T-helper 2 cell treated with Interferon-gamma antibody and Interleukin-4, amounts not matched to agents 5 μg/mL and 100 μg/mL, for 36 hours (primary cell): ENCODE data around the gene BCAS3.

Source experiments
- DNase-seq: peaks from one replicate; pipeline ENCODE4 v3.0.0; 2021; ENCODE audit warnings: low spot score
- H3K27ac Mint-ChIP-seq: one replicate; pipeline ENCODE4 v1.8.0; 2021; ENCODE audit warnings: mild to moderate bottlenecking, mixed read lengths
- H3K27me3 Mint-ChIP-seq: one replicate; pipeline ENCODE4 v1.8.0; 2021; ENCODE audit warnings: low read depth, mixed read lengths
- H3K36me3 Mint-ChIP-seq: one replicate; pipeline ENCODE4 v1.8.0; 2021; ENCODE audit warnings: low read depth, mixed read lengths
- H3K4me1 Mint-ChIP-seq: one replicate; pipeline ENCODE4 v1.8.0; 2021; ENCODE audit warnings: low read depth, mixed read lengths
- H3K4me3 Mint-ChIP-seq: one replicate; pipeline ENCODE4 v1.8.0; 2022; ENCODE audit warnings: mild to moderate bottlenecking, moderate library complexity, mixed read lengths
- H3K9me3 Mint-ChIP-seq: one replicate; pipeline ENCODE4 v1.8.0; 2021; ENCODE audit warnings: mixed read lengths

The BCAS3 gene

DNA sequence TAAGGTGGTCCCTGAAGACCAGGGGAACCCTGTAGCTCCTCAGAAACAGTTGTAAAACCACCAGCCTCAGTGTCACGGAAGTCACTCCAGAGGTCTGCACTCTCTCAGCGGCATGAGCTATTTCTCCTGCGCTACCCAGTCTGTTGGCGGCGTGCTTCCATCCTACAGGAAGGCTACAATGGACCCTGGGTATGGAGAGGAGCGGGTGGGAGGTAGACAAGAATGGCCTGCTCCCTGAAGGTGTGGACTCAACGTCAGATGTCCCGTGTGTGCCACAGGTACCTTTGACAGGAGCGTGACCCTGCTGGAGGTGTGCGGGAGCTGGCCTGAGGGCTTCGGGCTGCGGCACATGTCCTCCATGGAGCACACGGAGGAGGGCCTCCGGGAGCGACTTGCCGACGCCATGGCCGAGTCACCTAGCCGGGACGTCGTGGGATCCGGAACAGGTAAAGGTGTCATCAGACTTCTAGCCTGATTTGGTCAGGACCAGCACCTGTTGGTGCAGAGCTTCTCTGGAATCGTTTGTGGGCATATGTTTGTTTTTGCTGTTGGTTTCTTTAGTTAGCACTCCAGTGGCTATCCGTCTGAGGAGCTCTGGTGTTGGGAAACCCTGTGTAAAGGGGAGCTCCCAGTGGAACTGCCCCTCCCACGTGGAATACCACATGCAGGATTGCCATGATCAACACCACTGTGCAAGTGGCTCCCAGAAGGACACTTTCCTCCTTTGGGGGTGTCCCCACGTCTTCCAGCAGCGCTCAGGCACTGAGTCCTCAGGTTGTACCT, 690.6 kb downstream of the BCAS3 start:
- H3K36me3 Mint-ChIP-seq: no peaks in the 10 kb centered on the region
- no peak overlapping the region for H3K4me3 Mint-ChIP-seq
- no peak overlapping the region for H3K27ac Mint-ChIP-seq
- H3K27me3 Mint-ChIP-seq: no peaks in the 10 kb centered on the region
- no peaks in the 10 kb centered on the region for H3K9me3 Mint-ChIP-seq
- no peaks in the 10 kb centered on the region for H3K4me1 Mint-ChIP-seq
- no peak for DNase-seq

DNA sequence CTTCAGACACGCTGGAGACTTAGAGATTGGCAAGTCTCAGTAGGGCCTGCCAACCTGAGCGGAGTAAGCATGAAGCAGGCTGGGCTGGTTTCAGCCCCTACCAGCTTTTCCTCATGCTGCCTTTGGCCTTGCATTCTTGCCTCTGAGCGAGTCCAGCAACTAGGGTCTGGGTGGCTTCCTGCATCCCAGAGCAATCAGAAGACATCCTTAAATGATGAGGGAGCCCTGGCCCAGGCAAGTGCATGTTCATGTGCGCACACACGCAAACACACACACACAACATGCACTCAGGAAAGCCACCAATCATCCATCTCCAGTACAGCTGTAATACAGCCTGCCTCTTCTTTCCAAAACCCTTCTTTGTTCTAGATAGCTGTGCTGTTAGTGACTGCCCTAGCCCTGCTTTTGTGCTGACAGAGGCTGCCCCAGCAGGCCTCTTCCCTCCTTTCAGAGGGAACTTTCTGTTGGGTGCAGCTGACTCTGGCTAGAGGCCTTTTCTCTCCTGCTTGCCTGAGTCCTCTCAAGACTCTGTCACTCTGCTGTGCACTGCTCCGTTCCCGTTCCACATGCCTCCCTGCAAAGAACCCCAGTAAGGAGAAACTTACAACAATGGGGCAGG, 691.3 kb downstream of the BCAS3 start:
- H3K9me3 Mint-ChIP-seq: no peaks in the 10 kb centered on the region
- no peaks in the 10 kb centered on the region for H3K36me3 Mint-ChIP-seq
- DNase-seq: no peak
- no peak overlapping the region for H3K27ac Mint-ChIP-seq
- no peaks in the 10 kb centered on the region for H3K4me1 Mint-ChIP-seq
- no peak overlapping the region for H3K4me3 Mint-ChIP-seq
- H3K27me3 Mint-ChIP-seq: no peaks in the 10 kb centered on the region

DNA sequence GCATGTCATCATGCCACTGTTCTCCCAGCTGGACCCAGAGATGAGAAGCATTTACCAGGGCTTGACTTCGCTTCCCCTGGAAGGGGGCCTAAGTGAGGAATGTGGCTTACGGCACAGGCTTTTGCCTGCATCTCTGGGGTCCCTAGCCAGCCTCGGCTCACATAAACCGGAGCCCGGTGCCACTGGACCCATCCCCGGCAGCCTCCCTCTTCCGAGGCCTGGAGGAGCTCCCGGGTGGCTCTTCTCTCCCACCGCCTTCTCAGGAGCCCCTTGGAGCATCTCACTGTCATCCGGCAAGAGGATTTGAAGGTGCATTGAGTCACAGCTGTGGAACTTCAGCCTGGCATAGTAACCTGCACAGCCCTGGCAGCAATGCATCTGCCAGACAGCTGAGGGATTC, 692.1 kb downstream of the BCAS3 start:
- DNase-seq: no peak
- no peak overlapping the region for H3K4me3 Mint-ChIP-seq
- no peaks in the 10 kb centered on the region for H3K4me1 Mint-ChIP-seq
- no peak overlapping the region for H3K27ac Mint-ChIP-seq
- H3K9me3 Mint-ChIP-seq: no peaks in the 10 kb centered on the region
- H3K36me3 Mint-ChIP-seq: no peaks in the 10 kb centered on the region
- no peaks in the 10 kb centered on the region for H3K27me3 Mint-ChIP-seq

GRCh38 chr17:61371179-61371578, 693.5 kb downstream of the BCAS3 start:
- no peaks in the 10 kb centered on the region for H3K4me1 Mint-ChIP-seq
- no peak for DNase-seq
- no peak overlapping the region for H3K4me3 Mint-ChIP-seq
- no peak overlapping the region for H3K27ac Mint-ChIP-seq
- H3K27me3 Mint-ChIP-seq: no peaks in the 10 kb centered on the region
- no peaks in the 10 kb centered on the region for H3K9me3 Mint-ChIP-seq
- H3K36me3 Mint-ChIP-seq: no peaks in the 10 kb centered on the region

DNA sequence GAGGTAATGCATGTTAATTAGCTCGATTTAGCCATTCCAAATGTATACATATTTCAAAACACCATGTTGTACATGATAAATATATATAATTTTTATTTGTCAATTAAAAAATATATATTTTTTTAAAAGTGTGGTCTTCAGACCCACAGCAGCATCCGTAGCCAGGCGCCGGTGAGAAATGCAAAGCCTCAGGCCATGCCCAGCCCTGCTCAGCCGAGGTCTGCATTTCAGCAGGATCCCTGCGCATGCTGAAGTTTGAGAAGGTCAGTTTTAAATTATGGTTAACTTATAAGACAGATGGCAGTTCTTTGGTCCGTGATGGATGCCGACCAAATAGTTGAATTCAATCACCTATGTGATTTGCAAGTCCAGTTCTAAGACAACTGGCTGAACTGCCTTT, 694.0 kb downstream of the BCAS3 start:
- no peaks in the 10 kb centered on the region for H3K9me3 Mint-ChIP-seq
- no peak for DNase-seq
- no peaks in the 10 kb centered on the region for H3K4me1 Mint-ChIP-seq
- no peaks in the 10 kb centered on the region for H3K36me3 Mint-ChIP-seq
- no peak overlapping the region for H3K27ac Mint-ChIP-seq
- H3K27me3 Mint-ChIP-seq: no peaks in the 10 kb centered on the region
- H3K4me3 Mint-ChIP-seq: no peak overlapping the region

- H3K27ac Mint-ChIP-seq: no peak overlapping the region
- H3K4me3 Mint-ChIP-seq: no peak overlapping the region
- no peaks in the 10 kb centered on the region for H3K36me3 Mint-ChIP-seq
- H3K9me3 Mint-ChIP-seq: no peaks in the 10 kb centered on the region
- DNase-seq: no peak
- no peaks in the 10 kb centered on the region for H3K4me1 Mint-ChIP-seq
- H3K27me3 Mint-ChIP-seq: no peaks in the 10 kb centered on the region
Measured at GRCh38 chr17:61372436-61372835, 694.8 kb downstream of the BCAS3 start.

DNA sequence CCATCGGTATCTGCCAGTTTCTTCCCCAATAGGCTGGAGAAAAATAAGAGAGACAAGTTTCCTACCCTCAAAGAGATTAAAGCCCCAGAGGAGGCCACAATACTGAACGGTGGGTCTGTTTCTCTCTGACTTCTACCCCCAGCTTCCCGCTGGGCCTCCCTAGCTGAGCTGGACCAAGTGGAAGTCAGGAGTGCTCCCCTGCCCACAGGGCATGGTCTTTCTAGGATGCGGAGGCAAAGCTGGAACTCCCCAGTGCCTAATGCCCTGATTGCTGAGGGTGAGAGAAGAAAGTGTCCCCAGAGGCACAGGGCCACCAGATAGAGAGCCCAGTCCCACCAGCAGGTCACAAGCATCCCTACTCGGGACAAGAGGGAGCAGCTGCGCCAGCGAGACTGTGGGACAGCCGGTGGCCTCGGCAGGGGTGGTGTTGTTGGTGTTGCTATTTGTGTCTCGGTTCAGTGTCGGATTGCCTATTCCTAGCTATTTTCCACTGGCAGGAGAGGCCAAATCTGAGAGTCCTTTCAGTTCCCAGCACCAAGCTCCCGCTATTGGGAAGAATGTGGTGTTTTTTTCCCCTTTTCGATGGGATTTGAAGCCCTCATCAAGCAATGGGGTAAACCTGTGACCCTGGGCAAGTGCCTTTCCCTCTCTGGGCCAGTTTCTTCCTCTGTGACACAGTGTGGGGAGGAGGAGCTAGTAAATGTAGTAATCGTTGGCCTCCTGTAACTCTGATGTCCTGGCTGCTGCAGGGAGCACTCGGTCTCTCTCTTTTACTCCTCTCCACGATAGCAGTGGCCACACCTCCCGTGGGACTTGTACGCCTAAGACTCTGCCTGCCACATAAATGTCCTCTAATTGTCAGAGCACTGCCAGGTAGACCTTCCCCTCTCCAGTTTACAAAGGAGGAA, 699.5 kb downstream of the BCAS3 start:
- no peak overlapping the region for H3K27ac Mint-ChIP-seq

DNA sequence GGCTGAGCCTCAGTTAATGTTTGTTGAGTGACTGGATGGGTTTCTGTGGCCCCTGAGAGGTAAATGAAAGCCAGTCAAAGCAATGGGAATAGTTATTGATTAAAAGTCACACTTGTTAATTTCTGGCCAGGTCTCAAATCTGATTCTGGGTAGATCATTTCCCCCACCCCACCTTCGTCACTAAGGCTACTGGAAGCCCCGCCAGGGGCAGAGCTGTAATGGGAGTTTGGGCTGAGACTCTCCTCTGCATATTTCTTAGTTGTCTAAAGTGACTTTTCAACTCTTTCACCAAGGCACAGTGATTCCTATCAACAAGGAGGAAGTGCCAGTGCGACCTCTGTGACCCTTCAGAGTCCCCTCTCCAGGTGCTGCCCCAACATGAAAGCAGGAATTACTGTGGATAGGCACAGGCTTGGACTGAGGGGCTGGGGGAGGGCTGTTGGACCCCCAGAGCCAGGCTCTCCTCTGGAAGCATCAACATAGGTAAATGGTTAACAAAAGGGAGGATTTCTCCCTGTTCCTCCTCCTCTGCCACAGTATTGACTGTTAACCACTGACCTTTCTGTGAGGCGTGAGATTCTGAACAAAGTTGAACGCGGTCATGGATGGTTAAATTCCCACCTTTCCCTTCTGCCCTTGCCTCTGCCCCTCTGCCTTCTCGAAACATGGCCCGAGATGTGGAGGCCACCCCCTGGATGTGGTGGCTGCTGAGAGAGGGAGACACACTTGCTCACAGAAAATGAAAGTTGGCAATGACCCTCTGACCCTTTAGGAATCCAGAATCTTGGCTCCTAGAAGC, 701.2 kb downstream of the BCAS3 start:
- no peak for DNase-seq
- no peak overlapping the region for H3K4me3 Mint-ChIP-seq
- H3K9me3 Mint-ChIP-seq: no peaks in the 10 kb centered on the region
- H3K4me1 Mint-ChIP-seq: no peaks in the 10 kb centered on the region
- no peaks in the 10 kb centered on the region for H3K27me3 Mint-ChIP-seq
- no peaks in the 10 kb centered on the region for H3K36me3 Mint-ChIP-seq
- no peak overlapping the region for H3K27ac Mint-ChIP-seq

More for the DNA sequence above, 699.5 kb downstream of the BCAS3 start:
- no peaks in the 10 kb centered on the region for H3K36me3 Mint-ChIP-seq
- H3K27me3 Mint-ChIP-seq: no peaks in the 10 kb centered on the region
- H3K4me3 Mint-ChIP-seq: no peak overlapping the region
- no peaks in the 10 kb centered on the region for H3K9me3 Mint-ChIP-seq
- no peaks in the 10 kb centered on the region for H3K4me1 Mint-ChIP-seq
- no peak for DNase-seq

- DNase-seq: no peak
- Mint-ChIP-seq H3K27me3 (no peaks in the 10 kb centered on the region), H3K4me3 (no peak overlapping the region), H3K27ac (no peak overlapping the region), H3K4me1 (no peaks in the 10 kb centered on the region), H3K36me3 (no peaks in the 10 kb centered on the region), H3K9me3 (no peaks in the 10 kb centered on the region)
Measured at GRCh38 chr17:61379457-61380216, 702.0 kb downstream of the BCAS3 start.

- Mint-ChIP-seq H3K27me3 (no peaks in the 10 kb centered on the region), H3K27ac (no peak overlapping the region), H3K4me3 (no peak overlapping the region), H3K36me3 (no peaks in the 10 kb centered on the region), H3K9me3 (no peaks in the 10 kb centered on the region), H3K4me1 (no peaks in the 10 kb centered on the region)
- DNase-seq: no peak
Measured at GRCh38 chr17:61380217-61380835, 702.7 kb downstream of the BCAS3 start.

DNA sequence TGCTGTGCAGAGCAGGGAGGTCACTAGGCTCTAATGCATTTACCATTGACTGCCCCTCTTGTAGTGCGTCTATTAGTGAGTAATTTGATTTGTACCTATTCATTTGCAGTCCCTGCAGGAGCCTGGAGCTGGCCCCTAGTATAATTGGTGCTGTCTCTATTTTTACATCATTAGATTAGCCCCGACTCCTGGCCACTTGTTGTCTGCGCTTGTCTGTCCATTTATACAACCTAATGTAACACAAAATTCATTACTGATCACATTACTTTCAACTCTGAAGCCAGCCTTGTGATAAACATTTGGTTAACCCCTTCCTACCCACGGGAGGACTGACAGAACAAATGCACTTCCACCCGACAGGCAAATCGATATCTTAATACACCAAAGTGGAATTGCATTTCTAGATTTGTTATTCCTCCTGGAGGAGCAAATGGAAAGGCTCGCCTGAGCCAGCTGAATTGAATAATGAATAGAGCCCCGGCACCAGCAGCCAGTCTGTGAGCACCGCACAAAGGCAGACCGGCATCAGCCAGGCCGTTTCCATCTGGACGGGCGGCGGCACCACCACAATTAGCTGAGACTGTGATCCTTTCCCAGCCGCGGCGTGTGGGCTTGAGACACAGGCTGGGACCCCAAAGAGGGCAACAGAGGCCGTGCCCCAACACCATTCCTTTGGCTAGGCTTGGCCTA, 703.3 kb downstream of the BCAS3 start:
- H3K4me3 Mint-ChIP-seq: no peak overlapping the region
- no peaks in the 10 kb centered on the region for H3K27me3 Mint-ChIP-seq
- no peak for DNase-seq
- H3K9me3 Mint-ChIP-seq: no peaks in the 10 kb centered on the region
- no peak overlapping the region for H3K27ac Mint-ChIP-seq
- H3K4me1 Mint-ChIP-seq: no peaks in the 10 kb centered on the region
- no peaks in the 10 kb centered on the region for H3K36me3 Mint-ChIP-seq

DNA sequence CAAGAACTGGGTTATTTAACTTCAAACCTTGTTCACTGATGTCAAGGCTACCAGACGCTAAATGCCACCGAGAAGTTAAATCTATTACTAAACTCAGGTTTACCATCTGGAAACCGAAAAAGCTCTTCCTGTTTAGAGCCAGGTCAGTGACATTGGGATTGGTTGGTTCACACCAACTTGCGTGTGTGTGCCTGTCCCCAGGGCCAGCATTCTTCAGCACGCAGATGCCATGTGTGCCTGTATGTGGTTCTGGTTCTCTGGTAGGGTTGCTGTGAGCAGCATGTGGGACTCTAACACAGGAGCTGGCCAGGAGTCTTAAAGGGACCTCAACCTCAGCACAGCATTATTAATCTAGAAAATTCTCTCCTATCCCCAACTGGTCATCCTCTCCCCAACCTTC, 703.9 kb downstream of the BCAS3 start:
- Mint-ChIP-seq H3K36me3 (no peaks in the 10 kb centered on the region), H3K27ac (no peak overlapping the region), H3K9me3 (no peaks in the 10 kb centered on the region), H3K4me1 (no peaks in the 10 kb centered on the region), H3K4me3 (no peak overlapping the region), H3K27me3 (no peaks in the 10 kb centered on the region)
- DNase-seq: no peak
